ENCODE measurements around the gene PRKCB.

DNA sequence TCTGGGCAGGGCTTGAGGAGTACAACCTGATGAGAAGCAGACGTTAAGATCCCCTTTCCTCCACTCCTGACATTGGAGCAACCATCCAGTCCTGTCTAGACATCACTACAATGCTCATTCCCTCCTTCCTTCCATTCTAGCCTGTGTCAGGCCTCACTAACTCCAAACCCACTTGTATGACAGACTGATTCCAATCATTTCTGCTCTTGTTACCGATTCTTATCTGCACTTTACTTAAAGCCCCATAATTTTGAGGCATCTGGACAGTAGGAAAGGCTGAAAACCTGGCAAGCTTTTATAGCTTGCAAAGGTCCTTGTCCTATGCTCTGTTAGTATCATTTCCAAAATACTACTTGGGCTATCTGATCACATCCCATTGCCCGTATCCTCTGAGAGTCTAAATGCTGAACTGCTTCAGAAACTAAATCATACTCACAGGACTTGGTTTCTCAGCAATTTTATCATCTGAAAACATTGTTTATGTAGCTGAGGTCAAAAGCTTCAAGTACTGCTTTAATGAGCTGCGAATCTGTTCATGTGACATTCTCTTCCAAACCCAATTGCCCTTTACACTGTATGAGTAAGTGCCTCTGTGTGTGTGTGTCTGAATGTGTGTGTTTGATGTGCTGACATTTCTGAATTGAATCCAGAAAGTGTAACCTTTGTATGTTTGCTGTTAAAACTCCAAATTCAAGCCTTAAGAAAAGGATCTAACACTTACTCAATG lies 363.2 kb downstream of the PRKCB start:
- TF ChIP-seq, protein P1, sequence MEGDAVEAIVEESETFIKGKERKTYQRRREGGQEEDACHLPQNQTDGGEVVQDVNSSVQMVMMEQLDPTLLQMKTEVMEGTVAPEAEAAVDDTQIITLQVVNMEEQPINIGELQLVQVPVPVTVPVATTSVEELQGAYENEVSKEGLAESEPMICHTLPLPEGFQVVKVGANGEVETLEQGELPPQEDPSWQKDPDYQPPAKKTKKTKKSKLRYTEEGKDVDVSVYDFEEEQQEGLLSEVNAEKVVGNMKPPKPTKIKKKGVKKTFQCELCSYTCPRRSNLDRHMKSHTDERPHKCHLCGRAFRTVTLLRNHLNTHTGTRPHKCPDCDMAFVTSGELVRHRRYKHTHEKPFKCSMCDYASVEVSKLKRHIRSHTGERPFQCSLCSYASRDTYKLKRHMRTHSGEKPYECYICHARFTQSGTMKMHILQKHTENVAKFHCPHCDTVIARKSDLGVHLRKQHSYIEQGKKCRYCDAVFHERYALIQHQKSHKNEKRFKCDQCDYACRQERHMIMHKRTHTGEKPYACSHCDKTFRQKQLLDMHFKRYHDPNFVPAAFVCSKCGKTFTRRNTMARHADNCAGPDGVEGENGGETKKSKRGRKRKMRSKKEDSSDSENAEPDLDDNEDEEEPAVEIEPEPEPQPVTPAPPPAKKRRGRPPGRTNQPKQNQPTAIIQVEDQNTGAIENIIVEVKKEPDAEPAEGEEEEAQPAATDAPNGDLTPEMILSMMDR (IDR thresholded peaks at IDR 0.05) = no peak
- TF ChIP-seq POLR2A (IDR thresholded peaks at IDR 0.05) = no peak
